NCI-H345 treated with DMSO at 0.1 percent for 48 hours (cell line): ENCODE data around the gene SNX15.
"Not testable (repeated sequence)": the region's sequence is repeated elsewhere in the genome, so short reads cannot be mapped to it uniquely, and the experiment has no call there.

Source experiments
- DNase-seq: peaks from one replicate; lab custom pipeline; 2025; ENCODE audit not compliant: unreplicated experiment; lab: John Stamatoyannopoulos, UW

SNX15 gene

GRCh38 chr11:65027213-65028067, at the start of gene SNX15:
Gene SNX15, plus strand, starts transcription at chr11:65027439. Its CDS starts 99 bp downstream, at chr11:65027538.
- DNase-seq = peak; percentile 97

- not testable (repeated sequence) for DNase-seq
These were observed 43.9 kb upstream of the SNX15 start for GRCh38 chr11:64983339-64983738.

GRCh38 chr11:64987998-64988854, 39.0 kb upstream of the SNX15 start:
- no peak for DNase-seq

GRCh38 chr11:64989416-64989815, 37.8 kb upstream of the SNX15 start:
- DNase-seq = no peak

GRCh38 chr11:64990222-64990923, 36.9 kb upstream of the SNX15 start:
- no peak for DNase-seq

- DNase-seq = no peak
These were observed 32.9 kb upstream of the SNX15 start for GRCh38 chr11:64994318-64994717.

GRCh38 chr11:64996327-64996709, 30.9 kb upstream of the SNX15 start:
- DNase-seq = no peak

- DNase-seq = no peak
These were observed 30.4 kb upstream of the SNX15 start, which contains the start of gene BATF2 for GRCh38 chr11:64996710-64997380. Gene BATF2, minus strand, starts transcription at chr11:64996971. Its CDS starts 57 bp downstream, at chr11:64996914.

GRCh38 chr11:64998141-64998540, 29.1 kb upstream of the SNX15 start:
- no peak for DNase-seq

- DNase-seq = no peak
These were observed 28.4 kb upstream of the SNX15 start for GRCh38 chr11:64998690-64999431.

- DNase-seq = no peak
These were observed 27.8 kb upstream of the SNX15 start for GRCh38 chr11:64999478-64999877.

GRCh38 chr11:65002706-65003105, 24.5 kb upstream of the SNX15 start:
- no peak for DNase-seq

GRCh38 chr11:65003282-65003681, 24.0 kb upstream of the SNX15 start:
- DNase-seq = no peak

GRCh38 chr11:65003968-65004367, 23.3 kb upstream of the SNX15 start:
- DNase-seq = not testable (repeated sequence)

- no peak for DNase-seq
These were observed 19.2 kb upstream of the SNX15 start for GRCh38 chr11:65008016-65008415.

- no peak for DNase-seq
These were observed 18.4 kb upstream of the SNX15 start for GRCh38 chr11:65008873-65009272.

GRCh38 chr11:65013130-65013887, 13.9 kb upstream of the SNX15 start:
- DNase-seq = peak; percentile 80

- peak; percentile 80 for DNase-seq
These were observed 13.1 kb upstream of the SNX15 start, which contains the start of gene ARL2 for GRCh38 chr11:65013888-65014725. Gene ARL2, plus strand, starts transcription at chr11:65014160. Its CDS starts 48 bp downstream, at chr11:65014208.
